ENCODE results near the gene ANKRD6.
A peak's percentile ranks its signal among the peaks of the same experiment; 100 is the strongest.

Gene ANKRD6

DNA sequence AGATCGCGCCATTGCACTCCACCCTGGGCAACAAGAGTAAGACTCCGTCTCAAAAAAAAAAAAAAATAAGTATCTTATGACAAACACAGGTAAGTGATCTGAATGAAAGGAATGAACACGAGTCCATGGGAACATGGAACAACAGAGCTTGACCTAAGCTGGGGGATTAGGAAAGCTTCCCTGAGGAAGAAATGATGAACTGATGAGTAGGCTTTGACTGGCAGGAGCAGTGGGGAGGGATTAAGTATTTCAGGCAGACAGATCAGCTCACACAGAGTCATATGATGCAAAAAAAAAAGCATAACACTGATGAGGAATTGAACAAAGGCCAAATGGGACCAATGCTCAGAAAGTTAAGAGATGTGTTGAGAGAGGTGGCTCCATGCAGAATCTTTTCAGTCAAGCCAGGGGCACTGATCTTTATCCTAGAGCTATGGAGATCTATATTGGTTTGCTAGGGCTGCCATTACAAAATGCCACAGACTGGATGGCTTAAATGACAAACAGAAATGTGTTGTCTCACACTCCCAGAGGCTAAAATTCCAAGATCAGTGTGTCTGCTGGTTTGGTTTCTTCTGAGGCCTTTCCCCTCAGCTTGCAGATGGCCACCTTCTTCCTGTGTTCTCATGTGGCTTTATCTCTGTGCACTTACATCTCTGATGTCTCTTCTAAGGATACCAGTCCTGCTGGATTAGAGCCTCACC is 85.6 kb downstream of the ANKRD6 start:
- no peak for DNase-seq

DNA sequence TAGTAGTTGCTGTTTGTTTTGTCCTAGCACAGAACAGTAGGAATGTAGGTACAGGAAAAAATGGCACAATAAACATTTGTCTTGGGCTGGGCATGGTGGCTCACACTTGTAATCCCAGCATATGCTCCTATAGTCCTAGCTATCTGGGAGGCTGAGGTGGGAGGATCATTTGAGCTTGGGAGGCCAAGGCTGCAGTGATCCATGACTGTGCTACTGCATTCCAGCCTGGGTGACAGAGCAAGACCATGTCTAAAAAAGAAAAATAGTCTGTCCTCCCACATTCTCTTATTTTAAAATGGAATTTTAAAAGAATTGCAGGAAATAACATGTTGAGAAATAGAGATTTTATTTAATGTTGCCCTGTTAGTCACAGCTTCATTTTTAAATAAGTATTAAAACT is 87.8 kb downstream of the ANKRD6 start:
- DNase-seq, result no peak

DNA sequence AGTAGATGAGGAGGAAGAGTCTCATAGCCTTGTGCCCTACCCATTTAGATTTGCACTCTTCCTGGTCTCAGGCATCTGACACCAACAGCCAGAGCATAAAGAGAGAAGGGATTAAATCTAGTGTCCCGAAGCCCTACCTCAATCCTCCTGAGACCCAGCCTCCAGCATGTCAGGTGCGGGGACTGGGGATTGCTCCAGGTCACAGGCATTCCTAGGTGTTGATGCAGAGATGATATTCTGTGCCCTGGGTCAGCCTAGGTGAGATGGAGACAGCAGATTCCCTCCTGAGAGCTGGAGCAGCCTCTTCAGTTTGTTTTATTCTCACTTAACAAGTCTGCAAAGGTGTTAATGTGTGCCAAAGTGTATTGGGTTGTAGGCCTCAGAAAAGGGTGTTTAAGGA is 89.8 kb downstream of the ANKRD6 start:
- no peak for DNase-seq

GRCh38 chr6:89525786-89526562 is 93.0 kb downstream of the ANKRD6 start:
- DNase-seq, result no peak

GRCh38 chr6:89526563-89526869 is 93.6 kb downstream of the ANKRD6 start:
- DNase-seq, result no peak

- peak; percentile 26 for DNase-seq
Observed at GRCh38 chr6:89527634-89528033, 94.7 kb downstream of the ANKRD6 start.

DNA sequence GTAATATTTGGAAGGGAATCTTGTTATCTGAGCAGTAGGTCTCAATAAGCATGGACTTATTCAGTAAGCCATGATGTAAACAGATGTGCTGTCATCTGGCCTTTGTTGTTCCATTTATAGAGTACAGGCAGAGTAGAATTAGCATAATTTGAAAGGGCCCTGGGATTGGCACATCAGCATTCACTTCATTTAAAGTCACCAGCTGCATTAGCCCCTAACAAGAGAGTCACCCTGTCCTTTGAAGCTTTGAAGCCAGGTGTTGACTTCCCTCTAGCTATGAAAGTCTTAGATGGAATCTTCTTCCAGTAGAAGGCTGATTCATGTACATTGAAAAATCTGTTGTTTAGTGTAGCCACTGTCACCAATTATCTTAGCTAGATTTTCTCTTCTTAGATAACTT is 95.9 kb downstream of the ANKRD6 start:
- no peak for DNase-seq

DNA sequence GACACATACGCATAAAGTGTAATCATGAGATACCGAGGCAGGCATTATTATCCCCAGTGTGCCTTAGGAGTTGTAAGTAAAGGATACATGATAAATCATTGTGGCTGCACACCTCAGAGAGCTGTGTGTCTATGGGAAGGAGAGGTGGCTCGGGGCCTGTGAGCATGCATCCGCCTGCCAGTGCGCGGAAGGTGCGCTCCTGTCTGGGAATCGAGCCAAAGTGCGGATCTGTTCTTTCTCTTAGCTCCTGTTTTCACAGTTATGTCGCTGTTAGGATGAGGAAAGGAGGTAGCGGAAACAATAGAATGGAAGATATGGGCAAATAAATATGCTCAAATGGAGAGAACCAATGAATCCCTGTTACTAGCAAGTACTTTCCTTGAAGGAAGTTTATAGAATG is 98.0 kb downstream of the ANKRD6 start:
- no peak for DNase-seq

DNA sequence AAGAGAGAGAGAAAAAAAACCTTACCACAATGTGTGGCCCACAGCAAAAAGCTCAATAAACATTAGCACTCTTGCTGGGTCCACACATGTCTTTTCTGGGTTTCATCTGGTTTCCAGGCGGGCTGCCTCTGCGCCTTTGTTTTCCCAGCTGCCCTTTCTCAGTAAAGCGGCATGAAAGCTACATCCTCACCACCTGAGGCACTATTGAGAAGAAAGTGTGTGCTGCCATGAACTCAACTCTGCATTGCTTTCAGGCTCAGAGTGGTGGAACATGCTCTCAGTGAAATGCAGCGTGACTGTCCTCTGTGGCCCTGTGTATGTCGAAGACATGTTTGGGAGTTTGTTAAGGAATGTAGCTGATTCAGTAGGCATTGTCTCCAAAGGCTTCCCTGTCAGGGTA is 103.3 kb downstream of the ANKRD6 start:
- DNase-seq, result no peak

GRCh38 chr6:89539779-89540178 is 106.8 kb downstream of the ANKRD6 start:
- no peak for DNase-seq

DNA sequence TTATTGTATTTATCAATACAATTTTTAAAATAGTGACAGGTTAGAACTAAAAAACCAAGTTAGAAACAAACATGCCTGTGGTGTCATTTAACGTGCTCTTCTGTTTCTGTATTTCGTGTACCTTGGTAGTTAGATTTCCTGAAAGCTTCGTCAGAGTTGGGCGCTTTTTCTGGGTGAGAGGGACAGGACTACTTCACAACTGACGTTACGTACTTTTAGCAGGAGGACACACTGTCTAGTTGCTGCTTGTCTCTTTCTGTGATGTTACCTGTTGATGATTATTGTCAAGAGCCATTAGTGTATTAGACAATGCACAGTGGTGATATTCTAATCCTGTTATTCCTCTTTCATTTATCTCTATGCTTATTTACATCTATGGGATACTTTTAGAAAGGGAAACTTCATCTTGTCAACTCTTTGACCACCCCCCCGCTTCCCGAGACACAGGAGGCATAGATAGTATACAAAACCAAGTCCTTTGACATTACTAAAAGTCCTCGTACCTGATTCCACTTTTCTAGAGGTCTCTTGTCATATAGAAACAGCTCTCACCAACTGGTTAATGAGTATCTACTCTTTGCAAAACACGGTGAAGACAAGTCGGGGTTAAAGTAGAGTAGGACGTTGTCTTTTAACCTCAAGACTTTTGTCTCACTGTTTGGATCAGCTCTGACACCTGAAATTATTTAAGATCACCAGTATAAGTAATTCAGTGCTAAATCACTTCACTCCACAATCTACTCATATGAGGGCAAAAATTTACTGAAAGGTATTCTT is 109.3 kb downstream of the ANKRD6 start:
- DNase-seq, result no peak

GRCh38 chr6:89542866-89543265 is 109.9 kb downstream of the ANKRD6 start:
- no peak for DNase-seq

- no peak for DNase-seq
Observed at GRCh38 chr6:89547281-89547680, 114.3 kb downstream of the ANKRD6 start.

DNA sequence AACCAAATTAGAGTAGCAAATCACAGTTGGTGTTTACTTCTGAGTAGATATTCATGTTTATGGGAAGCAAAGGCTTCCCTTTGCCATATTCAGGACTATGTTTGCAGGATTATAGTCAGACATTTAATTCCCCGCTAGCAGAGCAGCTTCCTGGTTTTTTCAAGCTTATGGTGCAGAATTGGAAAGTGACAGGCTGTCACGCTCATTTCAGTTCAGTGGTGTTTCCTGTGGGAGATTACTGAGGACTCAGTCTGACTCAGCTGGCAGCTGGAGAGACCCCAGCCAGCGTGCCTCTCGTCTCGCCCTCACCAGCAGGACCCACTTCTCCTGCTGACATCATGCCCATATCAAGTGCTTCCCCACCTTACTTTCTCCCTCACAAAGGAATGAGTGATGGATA is 120.5 kb downstream of the ANKRD6 start:
- DNase-seq, result no peak

- DNase-seq, result no peak
Observed at GRCh38 chr6:89554106-89554505, 121.2 kb downstream of the ANKRD6 start.

DNA sequence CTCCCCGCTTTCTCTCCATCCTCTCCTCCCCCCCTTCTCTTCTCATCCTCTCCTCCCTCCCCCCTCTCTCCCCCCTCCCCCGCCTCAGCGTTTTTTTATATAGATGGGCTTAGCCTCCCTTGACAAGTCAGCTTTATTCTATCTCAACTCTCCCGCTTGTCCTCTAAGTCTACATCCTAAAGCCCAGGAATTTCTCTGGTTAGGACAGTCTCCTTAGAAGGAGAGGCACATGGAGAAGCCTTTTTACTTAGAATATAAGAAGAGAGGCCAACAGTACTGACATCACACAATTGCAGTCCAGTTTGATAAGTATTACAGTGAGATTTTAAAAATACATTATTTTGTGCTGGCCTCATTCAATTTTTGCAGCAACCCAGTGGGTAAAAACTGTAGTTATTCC is 122.1 kb downstream of the ANKRD6 start:
- DNase-seq, result no peak

DNA sequence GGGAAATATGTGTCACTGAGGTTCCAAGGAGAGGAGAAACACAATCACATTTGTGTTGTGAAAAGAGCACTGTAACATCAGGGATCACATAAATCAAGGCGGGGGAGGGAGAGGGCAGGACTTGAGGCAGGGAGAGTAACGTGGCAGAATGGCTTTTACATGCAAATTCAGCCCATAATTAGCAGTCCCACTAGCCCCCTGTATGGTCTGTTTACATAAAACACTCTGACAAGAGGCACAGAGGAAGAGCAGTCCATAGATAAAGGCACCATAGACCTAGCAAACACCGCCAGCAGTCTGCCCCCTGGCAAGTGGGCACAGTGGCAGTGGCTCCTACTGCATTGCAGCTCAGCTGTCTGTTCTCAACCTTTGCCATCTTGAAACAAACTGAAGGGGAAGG is 122.9 kb downstream of the ANKRD6 start:
- DNase-seq, result no peak

- no peak for DNase-seq
Observed at GRCh38 chr6:89559487-89559886, 126.5 kb downstream of the ANKRD6 start.

- no peak for DNase-seq
Observed at GRCh38 chr6:89562093-89562973, 129.4 kb downstream of the ANKRD6 start.

DNA sequence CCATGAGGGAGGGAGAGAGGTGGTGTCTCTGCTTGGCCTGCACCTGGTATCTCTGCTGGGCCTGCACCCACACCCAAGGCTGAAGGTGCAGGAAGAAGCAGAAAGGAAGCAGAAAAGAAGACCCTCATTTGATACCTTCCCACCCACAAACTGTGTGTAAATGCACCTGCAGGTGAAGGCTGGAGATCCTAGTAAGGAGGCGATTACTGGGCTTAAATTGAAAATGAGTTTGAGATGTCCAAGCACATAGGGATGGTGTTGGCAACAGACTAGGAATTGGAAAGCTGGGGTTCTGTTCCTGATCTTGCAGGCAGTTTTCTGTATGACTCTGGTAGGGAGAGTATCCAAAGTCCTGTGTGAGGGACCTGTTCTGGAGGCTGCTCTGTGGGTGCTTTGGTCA is 130.9 kb downstream of the ANKRD6 start:
- DNase-seq, result no peak

- no peak for DNase-seq
Observed at GRCh38 chr6:89564752-89565427, 131.9 kb downstream of the ANKRD6 start.

DNA sequence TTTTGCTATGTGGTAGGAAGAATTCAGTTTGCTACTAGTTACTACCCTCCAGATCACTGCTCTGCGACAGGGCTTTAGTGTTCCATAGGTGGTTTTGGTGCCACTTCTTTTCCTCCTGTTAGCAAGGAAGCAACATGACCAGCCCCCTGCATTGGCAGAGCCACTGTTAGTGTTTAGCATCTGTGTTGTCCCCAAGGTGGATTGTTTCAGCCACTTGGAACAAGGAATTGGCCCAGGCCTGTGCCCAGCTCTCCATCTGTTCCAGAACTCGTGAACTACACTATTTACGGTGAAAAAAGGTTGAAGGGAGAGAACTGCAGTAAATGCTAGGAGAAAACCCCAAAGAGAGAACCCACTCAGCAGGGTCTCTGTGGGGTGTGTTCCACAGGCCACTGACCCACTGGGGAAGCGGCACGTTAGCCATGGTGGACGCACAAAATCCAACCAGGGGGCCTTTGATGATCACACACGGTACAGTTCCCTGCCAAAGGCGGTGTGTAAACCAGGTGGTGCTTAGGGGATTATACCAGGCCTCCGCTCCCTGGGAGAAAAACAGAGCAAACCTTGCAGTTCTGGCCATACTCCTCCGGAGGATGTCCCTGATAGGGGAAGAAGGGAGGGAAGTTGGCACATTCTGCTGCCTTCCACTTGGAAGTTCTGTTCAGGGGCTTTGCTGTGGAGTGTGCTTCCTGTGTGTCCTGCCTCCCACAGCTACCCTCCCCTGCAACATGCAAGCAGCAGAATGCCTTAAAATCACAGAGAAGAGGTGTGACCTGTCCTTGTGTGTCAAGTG is 133.3 kb downstream of the ANKRD6 start:
- DNase-seq, result no peak
